Epidermal melanocyte (primary cell): Measurements from ENCODE around the gene WDR35.

ENCODE experiments used
- DNase-seq: peaks from one replicate; pipeline ENCODE4 v3.0.0; 2011; ENCODE audit warnings: low spot score; ENCODE audit not compliant: insufficient read length

WDR35 gene

DNA sequence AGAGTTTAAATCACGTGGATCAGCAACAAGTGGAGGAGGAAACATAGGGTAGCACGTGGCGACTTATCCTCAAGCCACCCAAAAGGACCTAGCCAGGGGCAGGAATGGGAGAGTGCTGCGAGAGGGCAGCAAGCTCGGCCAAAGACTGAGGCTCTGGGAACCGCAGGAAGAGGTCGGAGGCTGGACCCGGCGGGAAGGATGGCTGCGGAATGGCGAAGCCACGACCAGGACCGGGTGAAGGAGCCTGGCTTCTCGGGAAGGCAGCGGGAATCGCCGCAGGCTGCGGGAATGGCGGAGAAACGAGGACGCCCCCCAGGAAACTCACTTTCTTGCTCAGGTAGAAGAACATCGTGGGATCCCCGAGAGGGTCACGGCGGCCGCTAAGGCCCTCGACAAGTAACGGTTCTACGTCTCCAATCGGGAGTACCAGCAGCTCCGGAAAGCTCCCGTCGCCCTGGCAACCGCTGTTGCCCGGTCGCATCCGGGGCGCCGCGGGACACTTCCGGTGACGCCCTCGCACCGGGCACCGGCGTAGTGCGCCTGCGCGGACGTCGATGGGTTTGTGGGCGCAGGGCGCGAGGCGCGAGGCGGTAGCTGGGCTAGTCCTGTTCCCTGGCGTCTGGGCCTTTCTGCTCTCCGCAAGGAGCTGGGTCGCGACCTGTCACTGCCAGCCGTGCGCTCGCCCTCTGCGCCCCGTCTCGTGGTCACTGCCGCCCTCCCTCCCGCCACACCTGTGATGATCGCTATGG, at the start of gene WDR35:
Gene WDR35, minus strand, starts transcription at position 439 of the 749 bp plus-strand sequence. Its CDS starts 90 bp downstream, at position 349.
- DNase-seq, result peak; percentile 96

DNA sequence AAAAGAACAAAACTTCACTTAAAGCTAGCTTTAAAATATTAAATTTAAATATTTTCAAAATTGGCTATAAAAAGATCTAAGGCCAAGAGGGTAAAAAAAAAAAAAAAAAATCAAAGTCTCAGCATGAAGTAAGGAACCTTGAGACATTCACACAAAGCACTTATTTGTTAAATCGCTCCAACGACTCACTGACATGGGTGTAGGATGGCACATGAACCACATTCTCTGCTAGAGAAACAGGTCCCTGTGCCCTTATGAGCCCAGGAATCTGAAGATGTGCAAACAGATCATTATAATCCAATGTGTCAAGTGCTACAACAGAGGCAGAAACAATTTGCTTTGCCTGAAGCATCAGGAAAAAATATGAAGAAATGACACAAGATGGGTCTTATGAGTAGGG, 47.8 kb upstream of the WDR35 start:
- no peak for DNase-seq

DNA sequence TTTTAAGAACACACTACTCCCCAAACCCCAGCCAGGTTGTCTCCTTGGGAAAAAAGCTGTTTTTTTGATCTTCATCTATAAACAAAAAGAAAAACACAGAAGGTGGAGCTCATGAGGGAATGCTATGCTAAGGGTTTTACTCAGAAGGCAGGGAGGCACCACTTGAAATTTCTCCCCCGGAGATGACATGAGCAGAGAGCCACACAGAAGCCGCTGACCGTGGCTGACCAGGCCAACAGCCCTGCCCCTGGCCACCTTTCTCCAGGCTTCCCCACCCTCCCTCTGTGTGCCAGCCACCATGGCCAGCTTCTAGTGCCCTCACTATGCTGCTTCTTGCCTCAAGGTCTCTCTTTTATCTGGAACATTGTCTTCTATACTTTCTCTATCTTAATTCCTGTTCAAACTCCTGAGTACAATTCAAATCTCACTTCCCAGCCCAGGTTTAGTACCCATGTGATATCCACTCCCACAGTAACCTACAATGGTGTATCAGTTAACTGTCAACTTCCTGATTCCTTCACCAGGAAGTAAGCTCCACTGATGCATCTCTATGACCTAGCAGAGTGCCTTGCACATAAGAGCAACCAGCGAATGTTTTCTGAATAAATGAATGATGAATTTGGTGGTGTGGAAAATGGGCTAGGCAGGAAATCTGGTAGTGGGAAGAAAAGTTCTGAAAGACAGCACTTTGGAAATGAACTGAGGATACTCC, 46.2 kb upstream of the WDR35 start:
- DNase-seq, result no peak

DNA sequence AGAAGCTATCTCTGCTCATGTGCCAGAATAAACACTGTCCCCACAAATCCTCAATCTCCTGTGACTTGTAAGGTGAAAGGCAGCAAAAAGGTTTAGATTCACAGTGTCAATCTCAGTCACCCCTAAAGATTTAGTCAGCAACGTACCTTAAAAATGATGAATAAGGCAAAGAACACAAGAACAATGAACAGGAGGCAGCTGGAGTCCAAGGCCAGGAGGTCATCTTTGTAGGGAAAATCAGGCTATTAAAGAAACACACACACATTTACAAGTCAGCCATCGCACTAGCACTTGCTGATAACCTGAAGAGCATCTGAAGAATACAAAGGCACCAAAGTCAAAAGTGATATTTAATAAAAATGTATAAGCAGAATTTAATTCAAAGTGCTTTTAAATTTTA, 44.9 kb upstream of the WDR35 start:
- no peak for DNase-seq

DNA sequence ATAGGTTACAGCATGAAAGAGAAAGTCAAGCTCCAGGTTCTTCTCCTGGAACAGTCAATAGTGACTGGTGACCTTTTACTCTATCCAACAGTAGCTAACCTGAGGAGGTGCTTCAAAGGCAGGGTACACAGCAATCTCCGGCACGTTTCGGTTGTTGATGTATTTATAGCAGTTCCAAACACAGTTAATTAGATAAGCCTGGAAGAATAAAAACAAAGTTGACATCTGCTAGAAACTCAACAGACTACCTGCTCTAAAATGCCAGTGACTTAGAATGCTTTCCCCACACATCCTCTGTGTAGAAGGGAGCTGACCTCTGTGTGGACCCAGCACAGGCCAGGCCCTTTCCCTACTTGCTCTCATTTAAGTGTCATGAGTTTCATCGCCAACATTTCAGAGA, 44.3 kb upstream of the WDR35 start:
- DNase-seq, result no peak

DNA sequence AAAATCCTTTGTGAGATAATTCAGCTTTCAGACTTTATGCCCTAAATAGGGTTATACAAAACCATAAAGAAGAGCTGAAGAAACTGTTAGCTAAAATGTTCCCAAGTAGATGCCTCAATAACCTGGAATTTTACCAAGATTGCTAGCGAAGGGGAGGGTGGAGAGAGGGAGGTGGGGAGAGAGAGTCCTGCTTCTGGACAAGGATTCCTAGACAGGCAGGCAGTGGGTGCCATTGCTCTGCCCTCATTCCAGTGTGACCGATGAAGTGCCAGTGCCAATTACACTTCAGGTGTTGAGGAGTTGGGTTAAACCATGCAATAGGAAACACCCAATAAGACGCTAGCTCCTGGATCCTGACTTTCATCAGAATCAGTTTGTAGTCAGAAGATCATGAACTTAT, 43.4 kb upstream of the WDR35 start:
- no peak for DNase-seq

DNA sequence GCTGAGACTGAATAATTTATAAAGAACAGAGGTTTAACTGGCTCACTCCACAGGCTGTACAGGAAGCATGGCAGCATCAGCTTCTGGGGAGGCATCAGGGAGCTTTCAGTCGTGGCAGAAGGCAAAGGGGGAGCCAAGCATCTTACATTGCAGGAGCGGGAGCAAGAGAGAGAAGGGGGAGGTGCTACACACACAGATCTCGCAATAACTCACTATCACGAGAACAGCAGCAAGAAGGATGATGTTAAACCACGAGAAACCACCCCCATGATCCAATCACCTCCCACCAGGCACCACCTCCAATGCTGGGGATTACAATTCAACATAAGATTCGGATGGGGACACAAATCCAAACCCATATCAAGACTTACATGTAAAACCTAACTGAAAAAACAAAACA, 40.3 kb upstream of the WDR35 start:
- DNase-seq, result no peak

DNA sequence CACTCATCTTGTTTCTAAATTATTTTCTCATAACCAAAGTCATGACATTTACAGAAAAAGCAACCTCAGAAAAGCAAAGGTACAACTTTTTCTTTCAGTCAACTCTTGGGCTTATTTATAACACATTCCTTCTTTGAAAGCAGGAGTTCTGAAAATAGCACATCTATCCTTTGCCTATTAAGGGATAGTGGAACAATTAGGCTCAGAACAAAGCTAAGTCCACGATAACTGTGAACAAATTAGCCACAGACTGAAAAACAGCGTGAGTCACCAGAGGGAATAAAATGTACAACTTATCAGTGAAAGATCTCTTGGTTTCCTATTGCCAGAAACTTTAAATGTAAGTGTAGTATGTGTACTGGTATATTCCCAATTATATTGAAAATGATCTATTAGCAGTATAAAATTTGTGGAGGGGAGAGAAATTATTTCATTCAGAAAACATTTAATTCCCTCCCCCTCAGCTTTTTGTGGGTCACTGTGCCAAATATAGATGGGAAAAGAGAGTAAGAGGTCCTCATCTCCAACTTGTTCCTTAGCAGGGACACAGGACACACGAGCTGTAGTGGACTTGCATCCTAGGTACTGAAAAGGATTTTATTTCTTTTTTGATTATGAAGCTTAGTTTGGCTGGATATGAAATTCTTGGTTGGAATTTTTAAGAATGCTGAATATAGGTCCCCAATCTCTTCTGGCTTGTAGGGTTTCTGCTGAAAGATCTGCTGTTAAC, 38.0 kb upstream of the WDR35 start:
- DNase-seq, result no peak

DNA sequence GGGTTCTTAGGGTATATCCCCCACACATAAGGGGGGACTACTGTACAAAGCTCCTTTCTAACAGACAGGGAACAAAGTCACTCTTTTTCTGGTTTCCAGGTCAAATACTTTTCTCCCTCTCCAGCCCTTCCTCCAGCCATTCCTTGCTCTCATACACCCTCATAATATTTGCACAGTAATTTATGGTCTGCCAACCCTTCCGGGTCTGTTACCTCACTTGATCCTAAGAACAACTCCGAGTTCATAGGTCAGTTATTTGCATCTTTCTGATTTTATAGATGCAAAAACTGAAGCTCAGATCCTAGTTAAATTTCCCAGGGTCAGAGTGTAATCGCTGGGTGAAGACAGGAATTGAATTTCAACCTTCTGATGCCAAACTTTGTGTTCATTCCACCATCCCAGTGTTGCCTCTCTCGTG, 37.4 kb upstream of the WDR35 start:
- no peak for DNase-seq

DNA sequence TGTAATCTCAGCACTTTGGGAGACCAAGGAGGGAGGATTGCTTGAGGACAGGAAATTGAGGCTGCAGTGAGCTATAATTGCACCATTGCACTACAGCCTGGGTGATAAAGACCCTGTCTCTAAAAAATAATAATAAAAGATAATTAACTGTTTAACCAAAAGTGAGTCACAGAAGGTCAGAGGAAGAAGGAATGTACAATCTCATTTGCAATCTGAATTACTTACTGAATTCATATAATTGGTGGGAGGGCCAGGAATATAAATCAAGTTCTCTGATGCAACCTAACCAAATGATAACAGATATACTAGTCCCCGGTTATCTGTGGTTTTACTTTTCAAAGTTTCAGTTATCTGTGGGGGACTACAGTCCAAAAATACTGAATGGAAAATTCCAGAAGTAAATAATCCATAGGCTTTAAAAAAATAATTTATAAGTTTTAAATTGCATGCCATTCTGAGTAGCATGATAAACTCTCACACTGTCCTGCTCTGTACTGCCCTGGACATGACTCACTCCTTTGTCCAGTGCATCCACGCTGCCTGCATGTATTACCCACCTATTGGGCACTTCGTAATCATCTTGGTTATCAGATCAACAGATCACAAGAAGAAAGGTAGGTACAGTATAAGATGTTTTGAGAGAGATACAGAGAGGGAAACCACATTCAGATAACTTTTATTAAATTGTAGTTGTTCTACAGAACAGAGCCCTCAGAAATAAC, 35.3 kb upstream of the WDR35 start:
- no peak for DNase-seq

DNA sequence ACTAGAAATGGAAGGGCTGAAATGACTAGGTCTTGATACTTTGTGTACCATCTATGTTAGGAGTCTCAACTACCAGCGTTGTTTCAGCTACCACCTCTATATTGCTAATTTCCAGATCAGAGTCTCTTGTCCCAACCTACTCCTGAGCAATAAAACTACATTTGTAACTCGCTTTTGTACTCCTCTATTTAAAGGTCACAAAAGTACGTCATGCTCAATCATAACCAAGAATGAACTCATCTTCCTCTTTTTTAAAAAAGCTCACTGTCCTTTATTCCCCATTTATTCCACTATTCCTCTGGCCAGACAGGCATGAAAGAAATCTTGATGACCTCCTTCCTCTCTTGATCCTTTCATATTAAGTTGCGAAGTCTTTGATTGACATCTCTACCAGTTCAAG, 33.8 kb upstream of the WDR35 start:
- no peak for DNase-seq

DNA sequence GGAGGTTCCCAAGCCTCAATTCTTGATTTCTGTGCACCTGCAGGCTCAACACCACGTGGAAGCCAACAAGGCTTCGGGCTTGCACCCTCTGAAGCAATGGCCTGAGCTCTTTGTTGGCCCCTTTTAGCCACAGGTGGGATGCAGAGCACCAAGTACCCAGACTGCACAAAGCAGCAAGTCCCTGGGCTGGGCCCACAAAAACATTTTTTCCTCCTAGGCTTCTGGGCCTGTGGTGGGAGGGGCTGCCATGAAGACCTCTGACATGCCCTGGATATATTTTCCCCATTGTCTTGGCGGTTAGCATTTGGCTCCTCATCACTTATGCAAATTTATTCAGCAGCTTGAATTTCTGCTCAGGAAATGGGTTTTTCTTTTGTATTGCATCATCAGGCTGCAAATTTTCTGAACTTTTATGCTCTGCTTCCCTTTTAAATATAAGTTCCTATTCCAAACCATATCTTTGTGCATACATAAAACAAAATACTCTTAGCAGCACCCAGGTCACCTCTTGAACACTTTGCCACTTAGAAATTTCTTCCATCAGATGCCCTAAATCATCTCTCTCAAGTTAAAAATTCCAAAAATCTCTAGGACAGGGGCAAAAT, 31.6 kb upstream of the WDR35 start:
- no peak for DNase-seq

DNA sequence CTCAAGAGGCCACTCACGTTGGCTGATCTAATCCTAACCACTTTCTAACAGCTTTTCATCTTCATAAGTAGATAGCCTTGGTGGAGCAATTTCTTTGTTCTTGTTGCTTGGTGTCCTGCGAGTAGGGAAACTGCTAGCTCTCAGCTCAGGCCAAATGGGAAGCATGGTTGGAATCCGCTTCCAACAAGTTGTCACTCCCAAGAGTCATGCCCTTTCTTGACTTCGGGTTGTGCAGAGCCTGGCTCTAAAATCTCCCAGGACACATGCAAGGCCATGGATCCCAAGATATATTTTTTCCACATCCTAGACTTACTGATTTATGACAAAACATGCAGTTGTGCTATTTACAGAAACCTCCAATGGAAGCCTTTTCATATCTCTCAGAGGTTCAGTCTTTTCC, 29.8 kb upstream of the WDR35 start:
- no peak for DNase-seq

DNA sequence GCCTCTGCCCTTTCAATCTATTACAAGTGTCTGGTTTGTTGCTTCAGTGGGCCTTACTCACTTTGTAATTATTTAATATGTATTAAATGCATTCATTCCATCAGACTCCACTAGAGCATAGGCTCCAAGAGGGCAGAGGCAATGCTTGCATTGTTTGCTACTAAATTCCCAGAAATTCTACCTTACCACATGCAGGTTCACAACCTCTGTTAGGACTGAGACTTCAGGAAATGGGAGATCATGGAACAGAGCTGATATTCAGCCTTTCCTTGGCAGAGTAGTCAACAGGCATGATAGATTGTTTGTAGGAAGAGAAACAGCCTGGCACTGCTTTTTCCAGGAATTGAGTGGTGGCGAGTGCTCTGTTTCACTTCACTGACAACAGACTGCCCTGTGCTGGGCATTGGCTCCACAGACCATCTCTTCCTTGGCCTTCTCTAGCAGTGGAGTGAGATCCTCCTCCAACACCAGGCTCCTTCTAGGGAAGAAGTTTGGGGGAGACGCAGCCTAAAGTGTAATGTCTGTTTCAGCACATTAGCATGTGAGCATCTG, 28.8 kb upstream of the WDR35 start:
- DNase-seq, result no peak

DNA sequence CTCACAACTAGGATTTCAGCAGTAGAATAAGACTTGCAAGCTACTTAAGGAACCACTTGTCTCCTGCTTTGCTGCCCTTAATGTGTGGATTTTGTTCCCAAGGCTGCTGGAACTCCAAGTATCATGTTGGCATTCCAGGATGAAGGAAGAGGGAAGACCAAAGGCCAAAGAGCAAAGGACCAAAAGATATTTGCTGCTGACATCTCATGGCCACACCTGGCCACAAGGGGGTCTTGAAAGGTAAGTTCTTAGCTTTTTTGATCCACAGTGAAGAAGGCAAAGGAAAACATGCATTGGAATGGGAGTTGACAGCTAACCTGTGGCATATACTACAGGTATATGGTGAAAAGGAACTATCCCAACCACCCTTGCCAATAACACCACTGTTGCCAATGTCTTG, 26.4 kb upstream of the WDR35 start:
- no peak for DNase-seq

DNA sequence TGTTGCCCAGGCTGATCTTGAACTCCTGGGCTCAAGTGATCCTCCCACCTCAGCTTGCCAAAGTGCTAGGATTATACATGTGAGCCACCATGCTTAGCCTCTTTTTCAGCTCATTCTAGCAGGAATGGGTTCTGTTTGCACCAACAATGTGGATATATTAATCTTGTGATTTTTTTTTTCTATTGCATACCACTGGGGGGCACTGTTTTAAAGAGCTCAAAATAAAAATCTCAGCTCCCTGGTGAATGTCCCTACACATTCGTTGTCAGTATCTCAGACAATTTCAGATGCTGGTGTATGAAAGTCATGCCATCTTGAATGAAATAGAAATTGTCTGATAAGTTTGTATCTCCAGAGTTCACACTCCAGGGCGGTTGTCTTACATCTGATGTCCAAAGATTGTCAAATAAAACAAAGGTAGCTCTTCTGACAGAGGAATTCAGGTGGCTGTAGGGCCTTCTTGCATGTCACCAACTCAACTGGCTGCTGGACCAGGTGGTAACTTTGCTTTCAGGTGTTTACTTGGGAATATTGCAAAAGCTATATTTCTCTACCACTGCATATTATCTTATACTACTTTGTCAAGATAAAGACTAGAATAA, 25.7 kb upstream of the WDR35 start:
- DNase-seq, result peak; percentile 77

DNA sequence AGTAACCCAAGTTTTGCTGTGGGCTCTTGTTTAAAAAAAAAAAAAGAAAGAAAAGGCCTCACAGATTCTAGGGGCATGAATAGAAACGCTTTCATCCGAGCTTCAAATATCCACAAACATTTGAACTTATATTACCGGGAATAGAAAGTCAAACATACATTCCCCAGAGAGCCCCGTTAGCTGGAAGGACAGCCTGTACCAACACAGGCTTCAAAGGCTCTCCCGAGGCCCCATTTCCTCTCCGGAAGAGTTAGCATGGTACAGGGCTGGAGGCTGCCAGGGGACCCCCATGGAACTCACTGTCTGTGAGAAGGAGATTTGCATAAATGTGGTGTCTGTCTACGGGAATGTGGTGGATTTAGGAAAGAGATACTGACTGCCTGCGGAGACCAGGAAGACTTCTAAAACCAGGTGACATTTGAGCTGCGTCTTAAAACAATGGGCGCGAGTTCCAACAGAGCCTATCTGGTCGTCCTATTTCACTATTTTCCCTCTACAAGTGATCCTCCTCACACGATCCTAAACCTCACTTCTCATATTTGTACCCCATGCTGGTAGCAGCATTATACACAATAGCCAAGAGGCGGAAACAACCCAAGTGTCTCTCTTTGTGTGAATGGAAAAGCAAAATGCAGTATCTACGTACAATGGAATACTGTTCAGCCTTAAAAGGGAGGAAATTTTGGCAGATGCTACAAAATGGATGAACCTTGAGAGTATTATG, 23.4 kb upstream of the WDR35 start:
- peak; percentile 32 for DNase-seq

DNA sequence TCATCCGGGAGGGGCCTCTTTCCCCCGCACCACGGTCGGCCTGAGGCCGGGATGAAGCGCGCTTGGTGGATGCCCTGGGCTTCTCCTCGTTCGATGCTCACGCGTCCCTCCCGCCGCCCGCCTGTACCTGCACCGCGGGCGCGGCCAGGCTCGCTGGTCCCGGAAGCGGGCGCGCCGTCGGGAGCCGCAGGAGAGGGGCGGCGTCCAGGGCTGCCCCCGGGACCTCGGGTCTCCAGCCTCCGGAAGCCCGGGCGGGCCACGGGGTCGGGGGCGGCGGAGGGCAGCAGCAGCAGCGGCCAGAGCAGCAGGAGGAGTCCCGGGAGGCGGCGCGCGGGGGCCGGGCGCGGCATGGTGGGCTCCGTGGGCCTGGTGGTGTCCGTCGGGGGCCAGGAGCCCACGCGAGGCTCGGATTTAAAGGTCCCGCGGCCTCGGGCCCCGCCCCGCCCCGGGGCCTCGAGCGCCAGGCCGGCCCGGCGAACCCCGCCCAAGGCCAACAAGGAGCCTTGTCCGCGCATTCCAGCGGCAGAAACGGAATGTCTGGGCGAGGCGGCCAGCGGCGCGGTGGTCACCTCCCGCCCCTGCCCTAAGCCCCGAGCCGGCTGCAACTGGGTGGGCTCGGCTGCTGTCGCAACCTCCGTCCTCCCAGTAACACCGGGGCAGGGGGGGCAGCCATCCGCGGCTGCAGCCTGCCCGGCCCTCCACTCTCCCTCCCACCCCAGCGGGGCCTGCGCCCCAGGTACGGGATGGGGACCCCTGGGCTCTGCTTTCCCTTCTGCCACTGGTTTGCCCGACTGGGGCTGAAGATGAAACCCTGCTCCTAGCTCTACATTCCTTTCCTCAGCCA, 22.6 kb upstream of the WDR35 start, which contains the start of gene MATN3:
Gene MATN3, minus strand, starts transcription at position 387 of the 844 bp plus-strand sequence. Its CDS starts 37 bp downstream, at position 350.
- no peak for DNase-seq

DNA sequence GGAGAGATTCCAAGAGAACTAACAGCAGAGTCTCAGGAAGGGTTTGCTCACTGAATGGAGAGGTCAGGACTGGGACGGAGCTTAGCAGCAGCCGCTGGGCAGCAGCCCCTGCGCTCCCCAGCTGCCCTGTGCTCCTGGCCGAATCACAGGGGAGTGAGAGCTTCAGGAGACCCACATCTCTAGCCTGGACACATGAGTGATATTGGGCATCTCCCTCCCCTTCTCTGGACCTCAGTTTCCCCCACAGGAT, 22.1 kb upstream of the WDR35 start:
- DNase-seq, result no peak
